Stimulated activated CD4-positive, alpha-beta T cell treated with anti-CD3 and anti-CD28 coated beads, Interleukin-1b, Interleukin-23, amount 100 ng/mL, for 1 hour (primary cell): Measurements from ENCODE around the gene SPINT4.

Experiments used
- DNase-seq, 2 donors: peaks; one replicate each; pipeline ENCODE4 v3.0.0-alpha.2; 2020; ENCODE audit warnings: low read depth in 2 of 2

SPINT4 gene

DNA sequence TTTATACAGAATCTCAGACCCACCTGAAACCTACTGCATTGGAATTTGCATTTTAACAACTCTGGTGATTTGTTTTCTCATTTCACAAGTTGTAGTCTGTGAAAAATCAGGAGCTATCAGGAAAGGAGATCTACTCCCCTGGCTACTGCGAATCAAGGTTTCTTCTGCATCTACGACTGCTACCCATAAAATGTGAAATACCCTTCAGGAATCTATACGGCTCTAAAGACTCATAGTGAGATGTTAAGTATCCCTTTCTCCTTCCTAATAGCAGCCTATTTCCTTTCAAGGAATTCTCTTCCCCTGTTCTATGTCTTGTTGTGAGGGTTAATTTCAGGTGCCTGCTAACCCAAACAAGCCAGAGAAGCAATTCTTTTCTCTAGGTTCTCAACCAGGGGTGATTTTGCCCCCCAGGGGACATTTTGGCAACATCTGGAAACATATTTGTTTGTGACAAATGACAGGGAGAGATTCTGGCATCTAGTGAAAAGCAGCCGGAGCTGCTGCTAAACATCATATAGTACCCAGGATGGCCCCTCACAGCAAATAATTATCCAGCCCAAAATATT is 43.2 kb downstream of the SPINT4 start:
- no peak for DNase-seq

DNA sequence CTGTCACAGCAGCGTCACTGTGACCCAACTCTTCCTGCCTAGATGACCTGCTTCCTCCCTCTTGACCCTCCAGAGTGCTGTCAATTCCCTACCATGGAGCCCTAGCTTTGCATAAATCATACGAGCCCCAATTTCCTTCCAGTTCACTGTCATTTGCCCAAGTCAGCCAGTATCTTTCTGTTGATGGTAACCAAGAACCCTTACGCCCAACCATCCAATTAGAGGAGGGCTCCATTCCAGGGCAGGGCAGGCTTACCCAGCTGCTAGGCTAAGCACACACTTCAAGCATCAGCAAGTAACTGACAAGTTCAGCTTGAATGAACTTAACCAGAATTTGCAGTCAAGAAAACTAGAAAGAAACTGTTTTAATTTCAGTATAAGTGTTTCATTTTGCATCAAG is 43.8 kb downstream of the SPINT4 start:
- DNase-seq = no peak

DNA sequence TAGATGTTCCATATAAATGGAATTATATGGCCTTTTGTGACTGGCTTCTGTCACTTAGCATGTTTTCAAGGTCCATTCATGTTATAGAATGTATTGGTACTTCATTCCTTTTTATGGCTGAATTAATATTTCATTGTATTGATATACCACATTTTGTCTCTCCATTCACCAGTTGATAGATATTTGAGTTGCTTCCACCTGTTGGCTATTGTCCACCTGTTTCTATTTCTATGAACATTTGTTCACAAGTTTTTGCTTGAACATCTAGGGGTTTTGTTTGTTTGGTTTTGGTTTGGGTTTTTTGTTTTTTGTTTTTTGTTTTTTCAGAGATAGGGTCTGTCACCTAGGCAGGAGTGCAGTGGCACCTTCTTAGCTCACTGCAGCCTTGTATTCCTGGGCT is 46.3 kb downstream of the SPINT4 start:
- no peak for DNase-seq

DNA sequence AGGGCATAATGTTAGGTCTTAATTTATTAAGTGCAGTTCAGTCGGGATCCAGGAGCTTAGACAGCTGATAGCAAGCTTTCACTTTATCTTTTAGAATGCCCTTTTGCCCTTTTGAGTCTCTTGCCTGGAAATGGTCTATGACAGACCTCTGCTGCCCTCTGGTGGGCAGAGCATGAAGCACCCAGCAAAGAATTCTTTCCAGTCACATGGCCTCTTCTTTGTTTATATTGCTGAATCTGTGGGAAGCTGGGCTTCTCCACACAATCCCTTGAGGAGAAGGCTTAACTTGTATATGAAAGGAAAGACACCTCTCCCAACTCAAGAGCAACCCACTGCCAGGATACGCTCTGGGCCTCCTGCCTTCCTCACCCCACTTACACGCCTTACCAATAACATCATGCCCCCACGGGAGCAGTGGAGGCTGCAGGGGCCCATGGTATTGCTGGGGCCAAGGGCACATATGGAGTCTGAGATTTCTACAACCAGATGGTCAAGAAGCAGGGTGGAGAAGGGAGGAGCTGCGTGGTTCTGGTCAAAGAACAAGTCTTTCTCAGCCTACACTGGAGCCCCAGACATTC is 49.1 kb downstream of the SPINT4 start:
- DNase-seq = peak; percentile 37 to 66

DNA sequence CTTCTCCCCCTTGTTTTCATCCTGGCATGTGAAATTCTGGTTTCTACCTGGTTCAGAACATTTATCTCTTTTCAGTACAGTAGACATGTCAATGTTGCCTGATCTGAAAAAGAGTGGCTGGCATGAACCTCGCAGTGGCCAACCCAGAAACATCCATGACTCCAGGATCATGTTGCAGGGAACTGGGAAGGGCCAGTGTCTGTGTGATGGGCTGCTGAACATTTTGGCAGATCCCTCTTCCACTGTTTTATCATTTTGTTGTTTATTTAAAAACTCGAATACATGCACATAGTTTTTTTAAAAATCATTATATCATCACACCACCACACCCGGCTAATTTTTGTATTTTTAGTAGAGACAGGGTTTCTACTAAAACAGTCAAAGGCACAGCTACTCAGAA is 50.5 kb downstream of the SPINT4 start:
- DNase-seq = no peak

DNA sequence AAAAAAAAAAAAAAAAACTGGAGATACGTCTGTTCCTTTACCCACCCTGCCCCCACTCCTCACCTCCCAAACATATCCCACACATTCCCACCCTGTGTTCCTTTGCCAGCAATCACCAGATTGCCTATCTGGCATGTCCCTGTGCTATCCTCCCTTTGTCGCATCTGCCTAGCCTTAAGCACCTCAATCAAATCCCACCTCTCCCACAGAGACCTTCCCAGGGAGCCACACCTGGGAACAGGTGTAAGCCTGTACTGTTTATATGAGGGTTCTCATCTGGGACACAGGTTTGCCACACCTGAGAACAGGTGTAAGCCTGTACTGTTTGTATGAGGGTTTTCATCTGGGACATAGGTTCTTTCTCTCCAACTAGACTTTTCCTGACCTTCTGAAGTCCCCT is 52.8 kb downstream of the SPINT4 start:
- no peak for DNase-seq

DNA sequence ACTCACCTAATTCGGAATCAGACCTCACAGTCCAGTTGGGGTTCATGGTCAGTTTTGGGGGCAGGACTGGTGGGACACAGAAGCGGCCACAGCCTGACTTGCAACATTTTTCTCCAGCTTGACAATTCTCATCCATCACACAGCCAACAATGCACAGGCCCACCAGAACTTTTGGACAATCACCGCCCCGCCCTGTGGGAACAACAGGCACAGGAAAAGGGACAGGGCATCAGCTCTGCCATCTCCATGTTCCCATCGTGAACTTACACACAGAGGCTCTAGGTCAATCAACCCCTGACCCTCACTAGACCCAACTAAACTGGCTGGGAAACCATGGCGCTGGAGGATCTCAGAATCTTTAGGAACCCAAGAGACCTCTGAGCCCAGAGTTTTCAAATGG is 53.3 kb downstream of the SPINT4 start:
- no peak for DNase-seq
